KMS-11 (cell line): ENCODE measurements around the gene POLR3E.
A peak's percentile ranks its signal among the peaks of the same experiment; 100 is the strongest.

ENCODE experiments used
- H2AFZ ChIP-seq: fragments of 200-600 bp; sonication (generic); 2 replicates; pipeline ENCODE4 v1.6.1; 2016; ENCODE audit warnings: antibody characterized with exemption, mixed run types, low read depth
- H3K27ac ChIP-seq: fragments of 200-600 bp; sonication (generic); 2 replicates; pipeline ENCODE4 v1.6.1; 2016; ENCODE audit warnings: mild to moderate bottlenecking, mixed run types
- H3K27me3 ChIP-seq: fragments of 200-600 bp; sonication (generic); 2 replicates; pipeline ENCODE4 v1.6.1; 2017; ENCODE audit warnings: mild to moderate bottlenecking, low read depth, mixed run types, moderate library complexity; ENCODE audit not compliant: insufficient read depth
- H3K36me3 ChIP-seq: fragments of 200-600 bp; sonication (generic); 2 replicates; pipeline ENCODE4 v1.6.1; 2017; ENCODE audit warnings: mild to moderate bottlenecking, mixed run types; ENCODE audit not compliant: insufficient read depth
- H3K4me1 ChIP-seq: fragments of 200-600 bp; sonication (generic); 2 replicates; pipeline ENCODE4 v1.6.1; 2016; ENCODE audit warnings: mild to moderate bottlenecking, low read depth, mixed run types; ENCODE audit not compliant: poor library complexity, severe bottlenecking
- H3K4me2 ChIP-seq: fragments of 200-600 bp; sonication (generic); 2 replicates; pipeline ENCODE4 v1.7.0; 2016; ENCODE audit warnings: mild to moderate bottlenecking, mixed run types
- H3K4me3 ChIP-seq: fragments of 200-600 bp; sonication (generic); IDR thresholded peaks from 2 replicates; pipeline ENCODE4 v1.6.1; 2017; ENCODE audit warnings: low read depth, low read length, mixed read lengths; ENCODE audit not compliant: insufficient read depth
- H3K79me2 ChIP-seq: fragments of 200-600 bp; sonication (generic); 2 replicates; pipeline ENCODE4 v1.6.1; 2016; ENCODE audit warnings: low read depth, mixed run types; ENCODE audit not compliant: insufficient read depth
- H3K9ac ChIP-seq: fragments of 200-600 bp; sonication (generic); 2 replicates; pipeline ENCODE4 v1.6.1; 2016; ENCODE audit warnings: mild to moderate bottlenecking, mixed run types
- H4K20me1 ChIP-seq: fragments of 200-600 bp; sonication (generic); 2 replicates; pipeline ENCODE4 v1.6.1; 2016; ENCODE audit warnings: mild to moderate bottlenecking, mixed run types; ENCODE audit not compliant: insufficient read depth
- CTCF ChIP-seq: fragments of 200-600 bp; sonication (generic); conservative IDR thresholded peaks from 2 replicates; pipeline ENCODE4 v1.6.1; 2017; ENCODE audit warnings: low read depth, mild to moderate bottlenecking, antibody characterized with exemption, low read length, moderate library complexity, mixed read lengths

The POLR3E gene

DNA sequence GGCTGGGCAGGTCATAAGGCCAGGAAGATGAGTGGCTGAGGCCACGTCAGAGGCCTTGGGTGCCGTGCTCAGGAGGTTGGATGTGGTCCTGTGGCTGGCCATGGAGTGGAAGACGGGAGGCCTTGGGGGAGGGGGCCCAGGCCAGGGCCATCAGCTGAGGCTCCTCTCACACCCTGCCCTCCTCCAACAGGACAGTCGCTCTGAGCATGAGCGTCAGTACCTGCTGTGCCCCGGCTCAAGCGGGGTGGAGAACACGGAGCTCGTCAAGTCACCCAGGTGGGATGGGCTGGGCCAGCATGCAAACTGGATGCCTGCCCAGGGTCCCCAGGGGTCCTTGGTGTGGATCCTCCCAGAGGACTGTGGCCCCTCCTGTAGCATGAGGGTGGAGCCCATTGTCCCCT is 19.2 kb downstream of the POLR3E start:
- H3K36me3 ChIP-seq: peaks cover 19% of the 10 kb centered on the region; the same call in 1 of the 2 replicates
- H4K20me1 ChIP-seq: no peaks in the 10 kb centered on the region
- no peak for TF ChIP-seq CTCF

DNA sequence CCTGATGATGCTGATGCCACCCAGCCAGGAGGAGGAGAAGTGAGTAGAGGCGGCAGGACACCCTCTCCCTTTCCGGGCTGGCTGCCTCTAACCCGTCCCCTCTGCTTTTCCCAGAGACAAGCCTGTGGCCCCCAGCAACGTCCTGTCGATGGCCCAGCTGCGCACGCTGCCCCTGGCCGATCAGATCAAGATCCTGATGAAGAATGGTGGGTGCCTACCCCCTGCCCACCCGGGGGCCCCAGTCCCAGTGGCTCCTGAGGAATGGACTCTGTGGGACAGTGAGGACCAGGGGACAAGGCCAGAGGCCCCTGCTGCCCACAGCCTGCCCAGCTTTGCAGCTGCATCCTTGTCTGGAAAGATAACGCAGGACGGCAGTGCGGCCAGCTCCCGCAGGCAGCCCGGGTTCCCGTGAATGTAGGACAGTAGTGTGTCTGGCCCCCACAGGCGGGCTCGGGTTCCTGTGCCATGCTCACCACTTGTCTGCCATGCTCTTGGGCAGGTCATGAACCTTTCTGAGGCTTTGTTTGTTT is 19.9 kb downstream of the POLR3E start:
- Histone ChIP-seq H3K4me1 (no peaks in the 10 kb centered on the region), H3K79me2 (no peaks in the 10 kb centered on the region; the same call in 1 of the 2 replicates), H3K27ac (no peak overlapping the region), H3K4me3 (no peak overlapping the region), H4K20me1 (no peaks in the 10 kb centered on the region), H3K36me3 (peaks cover 14% of the 10 kb centered on the region; the same call in 1 of the 2 replicates), H3K27me3 (no peaks in the 10 kb centered on the region), H2AFZ (no peak overlapping the region), H3K4me2 (no peak overlapping the region), H3K9ac (no peak overlapping the region)
- TF ChIP-seq CTCF: no peak

More for the DNA sequence above, 19.2 kb downstream of the POLR3E start:
- Histone ChIP-seq H3K4me3 (no peak overlapping the region), H3K4me2 (no peak overlapping the region), H3K27me3 (no peaks in the 10 kb centered on the region), H3K4me1 (no peaks in the 10 kb centered on the region), H3K9ac (no peak overlapping the region), H3K27ac (no peak overlapping the region), H3K79me2 (no peaks in the 10 kb centered on the region), H2AFZ (no peak overlapping the region)

GRCh38 chr16:22317625-22318024 is 20.4 kb downstream of the POLR3E start:
- Histone ChIP-seq H2AFZ (no peak overlapping the region), H3K27ac (no peak overlapping the region), H3K79me2 (no peaks in the 10 kb centered on the region; the same call in 1 of the 2 replicates), H3K4me2 (no peak overlapping the region), H3K36me3 (peaks cover 11% of the 10 kb centered on the region; the same call in 1 of the 2 replicates), H4K20me1 (no peaks in the 10 kb centered on the region), H3K4me1 (no peaks in the 10 kb centered on the region), H3K27me3 (no peaks in the 10 kb centered on the region), H3K9ac (no peak overlapping the region), H3K4me3 (no peak overlapping the region)
- no peak for TF ChIP-seq CTCF

DNA sequence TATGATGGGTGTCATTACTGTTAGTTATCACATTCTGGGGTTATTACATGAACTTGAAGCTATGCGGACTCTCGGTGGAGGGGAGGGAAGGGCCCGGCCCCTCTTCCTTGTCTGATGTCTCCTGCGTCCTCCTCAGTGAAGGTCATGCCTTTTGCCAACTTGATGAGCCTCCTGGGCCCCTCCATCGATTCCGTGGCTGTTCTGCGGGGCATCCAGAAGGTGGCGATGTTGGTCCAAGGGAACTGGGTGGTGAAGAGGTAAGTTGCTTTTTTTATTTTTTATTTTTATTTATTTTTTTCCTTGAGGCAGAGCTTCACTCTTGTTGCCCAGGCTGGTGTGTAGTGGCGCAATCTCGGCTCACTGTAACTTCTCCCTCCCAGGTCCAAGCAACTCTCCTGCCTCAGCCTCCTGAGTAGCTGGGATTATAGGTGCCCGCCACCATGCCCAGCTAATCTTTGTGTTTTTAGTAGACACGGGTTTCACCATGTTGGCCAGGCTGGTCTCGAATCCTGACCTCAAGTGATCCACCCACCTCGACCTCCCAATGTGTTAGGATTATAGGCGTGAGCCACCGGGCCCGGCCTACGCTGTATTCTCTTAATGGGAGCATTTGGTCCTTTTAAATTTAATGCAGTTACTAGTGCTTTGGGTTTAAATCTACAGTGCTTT is 21.6 kb downstream of the POLR3E start:
- Histone ChIP-seq H3K36me3 (peaks cover 11% of the 10 kb centered on the region; the same call in 1 of the 2 replicates), H3K27ac (no peak overlapping the region), H3K9ac (no peak overlapping the region), H3K27me3 (no peaks in the 10 kb centered on the region), H3K4me3 (no peak overlapping the region), H3K4me1 (no peaks in the 10 kb centered on the region), H4K20me1 (no peaks in the 10 kb centered on the region), H3K4me2 (no peak overlapping the region), H2AFZ (no peak overlapping the region), H3K79me2 (no peaks in the 10 kb centered on the region; the same call in 1 of the 2 replicates)
- peak; percentile 75 for TF ChIP-seq CTCF
